Bone marrow (tissue), 2 donors: ENCODE results near the gene CASTOR1.
"Not testable (repeated sequence)": the region's sequence is repeated elsewhere in the genome, so short reads cannot be mapped to it uniquely, and the experiment has no call there.

Source experiments
- DNase-seq, 2 donors: peaks; one replicate each; lab custom pipeline; 2025; lab: John Stamatoyannopoulos, UW

CASTOR1 gene

GRCh38 chr22:30289141-30289979 lies at the start of gene CASTOR1:
CASTOR1 (minus strand) TSS chr22:30289505; CDS start chr22:30289497, 8 bp downstream.
- peak; percentile 72 to 93 for DNase-seq

GRCh38 chr22:30338802-30339201 lies 49.5 kb upstream of the CASTOR1 start:
- DNase-seq: no peak

GRCh38 chr22:30338341-30338740 lies 49.0 kb upstream of the CASTOR1 start:
- DNase-seq: not testable (repeated sequence)

- DNase-seq: no peak
Observed at GRCh38 chr22:30337461-30337778, 48.1 kb upstream of the CASTOR1 start.

GRCh38 chr22:30336752-30337460 lies 47.6 kb upstream of the CASTOR1 start:
- DNase-seq: no peak

GRCh38 chr22:30335236-30335635 lies 45.9 kb upstream of the CASTOR1 start:
- DNase-seq: no peak

GRCh38 chr22:30334646-30335045 lies 45.3 kb upstream of the CASTOR1 start:
- no peak for DNase-seq

GRCh38 chr22:30333707-30334087 lies 44.4 kb upstream of the CASTOR1 start:
- DNase-seq: no peak

- no peak for DNase-seq
Observed at GRCh38 chr22:30332994-30333706, 43.8 kb upstream of the CASTOR1 start.

- no peak for DNase-seq
Observed at GRCh38 chr22:30332551-30332950, 43.2 kb upstream of the CASTOR1 start.

- DNase-seq: no peak
Observed at GRCh38 chr22:30328466-30329049, 39.3 kb upstream of the CASTOR1 start.

GRCh38 chr22:30327864-30328345 lies 38.6 kb upstream of the CASTOR1 start:
- DNase-seq: no peak

GRCh38 chr22:30326706-30327362 lies 37.5 kb upstream of the CASTOR1 start, which contains the start of gene TBC1D10A:
TBC1D10A (minus strand) TSS chr22:30326941; CDS start chr22:30326881, 60 bp downstream.
- DNase-seq: peak; percentile 49 to 61

GRCh38 chr22:30326255-30326705 lies 37.0 kb upstream of the CASTOR1 start:
- no peak for DNase-seq

GRCh38 chr22:30325724-30326254 lies 36.5 kb upstream of the CASTOR1 start:
- no peak for DNase-seq

- DNase-seq: no peak
Observed at GRCh38 chr22:30325065-30325720, 35.9 kb upstream of the CASTOR1 start.

GRCh38 chr22:30324014-30324730 lies 34.9 kb upstream of the CASTOR1 start:
- DNase-seq: no peak

- DNase-seq: no peak
Observed at GRCh38 chr22:30323246-30323645, 33.9 kb upstream of the CASTOR1 start.

GRCh38 chr22:30321461-30321860 lies 32.2 kb upstream of the CASTOR1 start:
- no peak for DNase-seq

GRCh38 chr22:30320021-30320556 lies 30.8 kb upstream of the CASTOR1 start:
- DNase-seq: no peak
